Neuronal stem cell (in vitro differentiated cells): ENCODE data around the gene CEP162.
"Not testable (repeated sequence)": the region's sequence is repeated elsewhere in the genome, so short reads cannot be mapped to it uniquely, and the experiment has no call there.

Experiments used
- DNase-seq: peaks from one replicate; pipeline ENCODE4 v3.0.0-alpha.2; 2013; ENCODE audit warnings: low spot score
- H2AFZ ChIP-seq: one replicate; pipeline ENCODE4 v1.6.1; 2013; ENCODE audit warnings: mild to moderate bottlenecking, low read length, inconsistent platforms
- H2AK5ac ChIP-seq: 2 replicates; pipeline ENCODE4 v1.6.1; 2013; ENCODE audit warnings: low read depth, mild to moderate bottlenecking, inconsistent platforms, low read length, moderate library complexity, mixed read lengths
- H2BK120ac ChIP-seq: 2 replicates; pipeline ENCODE4 v1.6.1; 2013; ENCODE audit warnings: low read depth, mild to moderate bottlenecking, inconsistent platforms, low read length, moderate library complexity, mixed read lengths
- H2BK12ac ChIP-seq: one replicate; pipeline ENCODE4 v1.6.1; 2013; ENCODE audit warnings: low read length, inconsistent platforms
- H2BK15ac ChIP-seq: 2 replicates; pipeline ENCODE4 v1.6.1; 2013; ENCODE audit warnings: mild to moderate bottlenecking, low read length, inconsistent platforms, mixed read lengths
- H2BK5ac ChIP-seq: one replicate; pipeline ENCODE4 v1.6.1; 2013; ENCODE audit warnings: inconsistent platforms, mild to moderate bottlenecking, low read length, moderate library complexity
- H3K14ac ChIP-seq: one replicate; pipeline ENCODE4 v1.6.1; 2013; ENCODE audit warnings: low read length, inconsistent platforms
- H3K18ac ChIP-seq: 2 replicates; pipeline ENCODE4 v1.6.1; 2013; ENCODE audit warnings: low read length, inconsistent platforms
- H3K23ac ChIP-seq: 2 replicates; pipeline ENCODE4 v1.6.1; 2013; ENCODE audit warnings: low read depth, mild to moderate bottlenecking, mixed read lengths, low read length, inconsistent platforms; ENCODE audit not compliant: poor library complexity
- H3K27ac ChIP-seq: replicated peaks from 3 replicates; pipeline ENCODE4 v1.5.1; 2013; ENCODE audit warnings: low read length, inconsistent platforms
- H3K27me3 ChIP-seq, 3 experiments: 2 replicates each; pipeline ENCODE4 v1.6.1; 2013; ENCODE audit warnings: low read length in 3 of 3, mild to moderate bottlenecking in 2 of 3, inconsistent platforms in 1 of 3, low read depth in 1 of 3, mixed read lengths in 1 of 3, moderate library complexity in 1 of 3; ENCODE audit not compliant: control insufficient read depth in 3 of 3, insufficient read depth in 3 of 3
- H3K36me3 ChIP-seq, 2 donors: replicated peaks in 1 of 2; 2 replicates each; pipeline ENCODE4 v1.6.1; 2013; ENCODE audit warnings: low read length in 2 of 2; ENCODE audit not compliant: control insufficient read depth in 2 of 2, insufficient read depth in 2 of 2
- H3K4ac ChIP-seq: 2 replicates; pipeline ENCODE4 v1.6.1; 2013; ENCODE audit warnings: inconsistent platforms, mild to moderate bottlenecking, low read length, moderate library complexity
- H3K4me1 ChIP-seq, 2 donors: 1 replicate in 1 of 2; 2 replicates in 1 of 2; pipeline ENCODE4 v1.6.1; 2013; ENCODE audit warnings: low read length in 2 of 2, low read depth in 1 of 2; ENCODE audit not compliant: control insufficient read depth in 2 of 2, insufficient read depth in 1 of 2
- H3K4me2 ChIP-seq: one replicate; pipeline ENCODE4 v1.6.1; 2013; ENCODE audit warnings: mild to moderate bottlenecking, low read length, inconsistent platforms; ENCODE audit not compliant: insufficient read depth, poor library complexity, severe bottlenecking
- H3K4me3 ChIP-seq, 2 donors: 2 replicates each; pipeline ENCODE4 v1.5.1; 2013; ENCODE audit warnings: low read length in 2 of 2, mild to moderate bottlenecking in 2 of 2, inconsistent platforms in 1 of 2, moderate library complexity in 1 of 2
- H3K79me1 ChIP-seq: one replicate; pipeline ENCODE4 v1.6.1; 2013; ENCODE audit warnings: low read depth, mild to moderate bottlenecking, inconsistent platforms, low read length, moderate library complexity
- H3K9ac ChIP-seq: one replicate; pipeline ENCODE4 v1.6.1; 2013; ENCODE audit warnings: mild to moderate bottlenecking, low read depth, low read length, inconsistent platforms; ENCODE audit not compliant: poor library complexity
- H3K9me3 ChIP-seq, 2 donors: replicated peaks in 1 of 2; 2 replicates each; pipeline versions ENCODE3 to v1.6.1; 2013; ENCODE audit warnings: low read length in 2 of 2, mild to moderate bottlenecking in 2 of 2, inconsistent platforms in 1 of 2, low read depth in 1 of 2, mixed read lengths in 1 of 2, moderate library complexity in 1 of 2; ENCODE audit not compliant: control insufficient read depth in 2 of 2, insufficient read depth in 1 of 2
- H4K8ac ChIP-seq: one replicate; pipeline ENCODE4 v1.6.1; 2013; ENCODE audit warnings: low read depth, mild to moderate bottlenecking, inconsistent platforms, low read length, moderate library complexity
- H4K91ac ChIP-seq: one replicate; pipeline ENCODE4 v1.6.1; 2013; ENCODE audit warnings: low read length, low read depth, mild to moderate bottlenecking, inconsistent platforms; ENCODE audit not compliant: poor library complexity
- WGBS, 2 donors: extraction: QIAGEN DNeasy Blood & Tissue Kit; methylation state at CpG; one replicate each; pipeline ENCODE4 v1.1.7; 2013; ENCODE audit warnings: missing lambda C conversion rate in 2 of 2, mixed read lengths in 1 of 2; ENCODE audit not compliant: insufficient read length in 2 of 2, insufficient replicate concordance in 1 of 2; ENCODE audit errors: extremely low coverage in 2 of 2; 5-methylcytosine and 5-hydroxymethylcytosine counted together

The CEP162 gene

DNA sequence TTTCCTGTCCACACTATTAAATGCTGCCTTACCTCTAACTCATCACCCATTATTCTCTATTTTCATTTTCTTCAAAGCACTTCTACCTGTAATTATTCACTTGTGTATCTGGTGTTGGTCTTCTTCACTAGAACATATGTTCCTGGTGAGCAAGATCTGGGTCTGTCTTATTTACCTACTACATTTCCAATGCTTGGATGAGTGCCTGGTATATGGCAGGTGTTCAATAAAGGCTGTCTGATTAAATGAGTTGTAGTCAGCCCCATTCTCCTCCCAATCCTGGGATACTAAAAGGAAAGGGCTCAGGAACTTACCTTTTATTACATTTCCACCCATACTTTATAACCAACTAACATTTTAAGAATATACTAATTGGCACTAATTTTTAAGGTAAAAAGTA lies 61.0 kb downstream of the CEP162 start:
- H3K27me3 ChIP-seq: no peaks in the 10 kb centered on the region
- H3K9ac ChIP-seq: no peak overlapping the region
- no peak overlapping the region for H3K14ac ChIP-seq
- H2BK5ac ChIP-seq: no peak overlapping the region
- H2BK12ac ChIP-seq: no peak overlapping the region
- H2AFZ ChIP-seq: no peak overlapping the region
- no peak overlapping the region for H3K18ac ChIP-seq
- no peak overlapping the region for H3K4ac ChIP-seq
- H4K8ac ChIP-seq: no peak overlapping the region
- H3K23ac ChIP-seq: no peak overlapping the region
- H3K4me3 ChIP-seq: no peak overlapping the region
- H3K36me3 ChIP-seq: peaks cover 3 to 71% of the 10 kb centered on the region in 2 donors
- H4K91ac ChIP-seq: no peak overlapping the region
- no peaks in the 10 kb centered on the region for H3K79me1 ChIP-seq
- H2BK120ac ChIP-seq: no peak overlapping the region
- H3K4me2 ChIP-seq: no peak overlapping the region
- no peak for DNase-seq
- H2BK15ac ChIP-seq: no peak overlapping the region
- H3K27ac ChIP-seq: no peak overlapping the region
- H3K4me1 ChIP-seq: no peaks in the 10 kb centered on the region
- H2AK5ac ChIP-seq: no peak overlapping the region
- no peaks in the 10 kb centered on the region for H3K9me3 ChIP-seq

DNA sequence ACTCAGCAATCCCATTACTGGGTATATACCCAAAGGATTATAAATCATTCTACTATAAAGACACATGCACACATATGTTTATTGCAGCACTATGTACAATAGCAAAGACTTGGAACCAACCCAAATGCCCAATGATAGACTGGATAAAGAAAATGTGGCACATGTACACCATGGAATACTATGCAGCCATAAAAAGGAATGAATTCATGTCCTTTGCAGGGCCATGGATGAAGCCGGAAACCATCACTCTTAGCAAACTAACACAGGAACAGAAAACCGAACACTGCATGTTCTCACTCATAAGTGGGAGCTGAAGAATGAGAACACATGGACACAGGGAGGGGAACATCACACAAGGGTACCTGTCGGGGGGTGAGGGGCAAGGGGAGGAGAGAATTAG lies 63.1 kb downstream of the CEP162 start:
- H3K4ac ChIP-seq: not testable (repeated sequence)

DNA sequence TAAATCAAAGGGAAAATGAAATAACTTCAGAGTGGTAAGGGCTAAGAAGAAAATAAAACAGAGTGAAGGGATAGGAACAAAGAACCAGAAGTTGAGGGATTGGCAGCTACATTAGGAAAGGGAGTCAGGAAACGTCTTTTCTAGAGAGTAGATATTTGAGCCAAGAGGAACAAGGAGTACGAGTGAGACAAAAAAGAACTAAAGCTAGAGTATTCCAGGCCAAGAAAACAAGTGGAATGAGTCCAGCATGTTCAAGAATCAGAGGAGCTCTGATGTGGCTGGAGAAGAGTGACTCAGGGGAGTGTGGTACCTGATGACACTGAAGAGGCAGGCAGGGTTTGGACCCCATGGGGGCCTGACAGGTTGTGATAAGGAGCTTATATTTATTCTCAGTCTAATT lies 66.3 kb downstream of the CEP162 start:
- H2AFZ ChIP-seq: no peak overlapping the region
- H3K27ac ChIP-seq: no peak overlapping the region
- no peak overlapping the region for H3K4me2 ChIP-seq
- no peak overlapping the region for H2BK15ac ChIP-seq
- no peak overlapping the region for H2BK5ac ChIP-seq
- H4K8ac ChIP-seq: no peak overlapping the region
- H2BK12ac ChIP-seq: no peak overlapping the region
- H3K27me3 ChIP-seq: no peaks in the 10 kb centered on the region
- H4K91ac ChIP-seq: no peak overlapping the region
- H3K79me1 ChIP-seq: no peaks in the 10 kb centered on the region
- H3K4me1 ChIP-seq: no peaks in the 10 kb centered on the region
- WGBS, 2 donors: no CpG with 5 or more reads among the region's 2 CpGs
- H2AK5ac ChIP-seq: no peak overlapping the region
- H2BK120ac ChIP-seq: no peak overlapping the region
- H3K9me3 ChIP-seq: no peaks in the 10 kb centered on the region
- H3K36me3 ChIP-seq: peaks cover 5 to 59% of the 10 kb centered on the region in 2 donors
- H3K4me3 ChIP-seq: no peak overlapping the region
- H3K14ac ChIP-seq: no peak overlapping the region
- DNase-seq: no peak
- H3K18ac ChIP-seq: no peak overlapping the region
- no peak overlapping the region for H3K9ac ChIP-seq
- no peak overlapping the region for H3K23ac ChIP-seq
- no peak overlapping the region for H3K4ac ChIP-seq

More for the DNA sequence above, 63.1 kb downstream of the CEP162 start:
- H3K27me3 ChIP-seq, H3K23ac ChIP-seq, H2AFZ ChIP-seq, H3K14ac ChIP-seq, DNase-seq, H4K91ac ChIP-seq, H3K27ac ChIP-seq, H2BK12ac ChIP-seq, H2AK5ac ChIP-seq, H3K4me2 ChIP-seq, H3K9me3 ChIP-seq, H4K8ac ChIP-seq, H3K79me1 ChIP-seq, H2BK15ac ChIP-seq, H3K9ac ChIP-seq, H3K18ac ChIP-seq, H2BK5ac ChIP-seq, H2BK120ac ChIP-seq, H3K4me1 ChIP-seq, H3K4me3 ChIP-seq: not testable (repeated sequence)
- peaks cover 5 to 74% of the 10 kb centered on the region in 2 donors for H3K36me3 ChIP-seq
- WGBS, 2 donors: no CpG with 5 or more reads among the region's 3 CpGs

- no peak overlapping the region for H3K4ac ChIP-seq
- H3K9ac ChIP-seq: no peak overlapping the region
- no peak overlapping the region for H3K23ac ChIP-seq
- no peak for DNase-seq
- H3K27me3 ChIP-seq: no peaks in the 10 kb centered on the region
- H2BK120ac ChIP-seq: no peak overlapping the region
- no peak overlapping the region for H2AFZ ChIP-seq
- no peak overlapping the region for H4K8ac ChIP-seq
- no CpG with 5 or more reads among the region's 4 CpGs for WGBS, 2 donors
- no peaks in the 10 kb centered on the region for H3K9me3 ChIP-seq
- no peak overlapping the region for H4K91ac ChIP-seq
- no peak overlapping the region for H2BK5ac ChIP-seq
- H3K4me2 ChIP-seq: no peak overlapping the region
- no peaks in the 10 kb centered on the region for H3K4me1 ChIP-seq
- no peak overlapping the region for H3K14ac ChIP-seq
- H2BK15ac ChIP-seq: no peak overlapping the region
- no peak overlapping the region for H3K27ac ChIP-seq
- no peak overlapping the region for H2AK5ac ChIP-seq
- no peak overlapping the region for H3K4me3 ChIP-seq
- no peak overlapping the region for H3K18ac ChIP-seq
- H2BK12ac ChIP-seq: no peak overlapping the region
- H3K79me1 ChIP-seq: no peaks in the 10 kb centered on the region
- H3K36me3 ChIP-seq: peaks cover 2 to 81% of the 10 kb centered on the region in 2 donors
Measured at GRCh38 chr6:84156306-84156705, 71.1 kb downstream of the CEP162 start.
